ENCODE data around the gene GIT1.
"Not testable (repeated sequence)": the region's sequence is repeated elsewhere in the genome, so short reads cannot be mapped to it uniquely, and the experiment has no call there.

The GIT1 gene

GRCh38 chr17:29568331-29569244 is 20.9 kb downstream of the GIT1 start, which contains the start of gene TP53I13:
Gene TP53I13 (plus strand): TSS chr17:29568701. CDS start chr17:29568759, 58 bp downstream.
- peak; percentile 83 to 85 for DNase-seq (ENCODE audit: low read depth in 2 of 2)

GRCh38 chr17:29567554-29568330 is 21.7 kb downstream of the GIT1 start:
- peak in 1 of 2 donors; percentile 56 for DNase-seq (ENCODE audit: low read depth in 2 of 2)

- no peak for DNase-seq (ENCODE audit: low read depth in 2 of 2)
Measured at GRCh38 chr17:29567304-29567553, 22.2 kb downstream of the GIT1 start.

GRCh38 chr17:29566473-29567303 is 22.8 kb downstream of the GIT1 start, which contains the start of gene ABHD15:
Gene ABHD15 (minus strand): TSS chr17:29567037. CDS start chr17:29566966, 71 bp downstream.
- no peak for DNase-seq (ENCODE audit: low read depth in 2 of 2)

GRCh38 chr17:29565643-29566472 is 23.6 kb downstream of the GIT1 start:
- DNase-seq (ENCODE audit: low read depth in 2 of 2): peak in 1 of 2 donors; percentile 19

GRCh38 chr17:29563816-29564215 is 25.6 kb downstream of the GIT1 start:
- DNase-seq (ENCODE audit: low read depth in 2 of 2): no peak

- no peak for DNase-seq (ENCODE audit: low read depth in 2 of 2)
Measured at GRCh38 chr17:29562615-29563014, 26.8 kb downstream of the GIT1 start.

- DNase-seq (ENCODE audit: low read depth in 2 of 2): no peak
Measured at GRCh38 chr17:29561554-29562517, 27.6 kb downstream of the GIT1 start.

- no peak for DNase-seq (ENCODE audit: low read depth in 2 of 2)
Measured at GRCh38 chr17:29560316-29560715, 29.1 kb downstream of the GIT1 start.

GRCh38 chr17:29559640-29560039 is 29.8 kb downstream of the GIT1 start:
- no peak for DNase-seq (ENCODE audit: low read depth in 2 of 2)

GRCh38 chr17:29558139-29558538 is 31.3 kb downstream of the GIT1 start:
- DNase-seq (ENCODE audit: low read depth in 2 of 2): not testable (repeated sequence)

- no peak for DNase-seq (ENCODE audit: low read depth in 2 of 2)
Measured at GRCh38 chr17:29557739-29558116, 31.7 kb downstream of the GIT1 start.

GRCh38 chr17:29557085-29557738 is 32.2 kb downstream of the GIT1 start:
- no peak for DNase-seq (ENCODE audit: low read depth in 2 of 2)

GRCh38 chr17:29555840-29556239 is 33.6 kb downstream of the GIT1 start:
- DNase-seq (ENCODE audit: low read depth in 2 of 2): no peak

- DNase-seq (ENCODE audit: low read depth in 2 of 2): no peak
Measured at GRCh38 chr17:29549177-29549923, 40.1 kb downstream of the GIT1 start.

- no peak for DNase-seq (ENCODE audit: low read depth in 2 of 2)
Measured at GRCh38 chr17:29546830-29547229, 42.6 kb downstream of the GIT1 start.

- DNase-seq (ENCODE audit: low read depth in 2 of 2): no peak
Measured at GRCh38 chr17:29546085-29546484, 43.4 kb downstream of the GIT1 start.

GRCh38 chr17:29544066-29544465 is 45.4 kb downstream of the GIT1 start:
- DNase-seq (ENCODE audit: low read depth in 2 of 2): no peak

- no peak for DNase-seq (ENCODE audit: low read depth in 2 of 2)
Measured at GRCh38 chr17:29533976-29534375, 55.5 kb downstream of the GIT1 start.

Data from stimulated activated CD8-positive, alpha-beta memory T cell treated with anti-CD3 and anti-CD28 coated beads, Interleukin-2, amount 100 ng/mL, for 1 hour (primary cell).